ENCODE results near the gene CTBP1. TPM values are rescaled to one million over a fixed set of nuclear protein-coding genes. Genes with fewer than 3 reads are reported as not detected.

Gene CTBP1
- polyA plus RNA-seq, 1 donor (not counting 4 experiments of a cell fraction or from before 2014, with no cell fraction given), result 46.9 TPM

GRCh38 chr4:1231637-1232360, 17.1 kb downstream of the CTBP1 start:
- Histone ChIP-seq H3K79me2 (ENCODE audit: control insufficient read depth, insufficient read depth, low read length) (peaks cover 28% of the 10 kb centered on the region), H3K36me3 (ENCODE audit: control insufficient read depth in 2 of 2, extremely low read depth in 1 of 2, insufficient read depth in 2 of 2, low read length in 2 of 2) (peaks cover 40 to 50% of the 10 kb centered on the region in 2 experiments), H3K9me3 (ENCODE audit: control insufficient read depth, low read depth, low read length) (no peaks in the 10 kb centered on the region), H3K27me3 (ENCODE audit: control insufficient read depth, extremely low read depth, insufficient read depth, low read length) (no peaks in the 10 kb centered on the region), H3K4me2 (ENCODE audit: control insufficient read depth, extremely low read depth, insufficient read depth, low read depth, low read length) (no peak overlapping the region), H4K20me1 (ENCODE audit: control insufficient read depth, extremely low read depth, insufficient read depth, low read length) (peaks cover 30% of the 10 kb centered on the region), H2AFZ (ENCODE audit: control insufficient read depth, low read length) (no peak overlapping the region), H3K27ac (ENCODE audit: control insufficient read depth, insufficient read depth, low read length) (no peak overlapping the region), H3K4me1 (ENCODE audit: control insufficient read depth, extremely low read depth, insufficient read depth, low read length) (peaks cover 29% of the 10 kb centered on the region), H3K9me1 (ENCODE audit: control insufficient read depth, extremely low read depth, insufficient read depth, low read length) (peaks cover 3% of the 10 kb centered on the region), H3K4me3 (ENCODE audit: control insufficient read depth in 2 of 3, extremely low read depth in 1 of 3, insufficient read depth in 2 of 3, low read depth in 1 of 3, low read length in 3 of 3) (no peak overlapping the region), H3K9ac (ENCODE audit: control insufficient read depth, extremely low read depth, insufficient read depth, low read length) (no peak overlapping the region)
- no peak for DNase-seq (ENCODE audit: low read depth, low spot score)
- peak; percentile 77 for FAIRE-seq
- dilution Hi-C loops (cut with MboI; ENCODE audit: extremely low pct_ligation_motif_present, low sequenced_read_pairs), result no loop called here
- TF ChIP-seq CTCF (optimal IDR thresholded peaks at IDR 0.05 in 1 of 3, IDR thresholded peaks at IDR 0.05 in 1 of 3, conservative IDR thresholded peaks at IDR 0.05 in 1 of 3; ENCODE audit: extremely low read depth in 1 of 3, insufficient read depth in 2 of 3, low read length in 3 of 3), result no peak
- TF ChIP-seq EZH2 (IDR thresholded peaks at IDR 0.05; ENCODE audit: low read length), result no peak

- Histone ChIP-seq H3K4me1 (ENCODE audit: control insufficient read depth, extremely low read depth, insufficient read depth, low read length) (peaks cover 29% of the 10 kb centered on the region), H3K79me2 (ENCODE audit: control insufficient read depth, insufficient read depth, low read length) (peaks cover 28% of the 10 kb centered on the region), H3K9ac (ENCODE audit: control insufficient read depth, extremely low read depth, insufficient read depth, low read length) (no peak overlapping the region), H3K27me3 (ENCODE audit: control insufficient read depth, extremely low read depth, insufficient read depth, low read length) (no peaks in the 10 kb centered on the region), H2AFZ (ENCODE audit: control insufficient read depth, low read length) (no peak overlapping the region), H3K9me1 (ENCODE audit: control insufficient read depth, extremely low read depth, insufficient read depth, low read length) (peaks cover 3% of the 10 kb centered on the region), H4K20me1 (ENCODE audit: control insufficient read depth, extremely low read depth, insufficient read depth, low read length) (peaks cover 30% of the 10 kb centered on the region), H3K36me3 (ENCODE audit: control insufficient read depth in 2 of 2, extremely low read depth in 1 of 2, insufficient read depth in 2 of 2, low read length in 2 of 2) (peaks cover 41 to 51% of the 10 kb centered on the region in 2 experiments), H3K4me3 (ENCODE audit: control insufficient read depth in 2 of 3, extremely low read depth in 1 of 3, insufficient read depth in 2 of 3, low read depth in 1 of 3, low read length in 3 of 3) (no peak overlapping the region), H3K27ac (ENCODE audit: control insufficient read depth, insufficient read depth, low read length) (no peak overlapping the region), H3K9me3 (ENCODE audit: control insufficient read depth, low read depth, low read length) (no peaks in the 10 kb centered on the region), H3K4me2 (ENCODE audit: control insufficient read depth, extremely low read depth, insufficient read depth, low read depth, low read length) (no peak overlapping the region)
- no peak for FAIRE-seq
- dilution Hi-C loops (cut with MboI; ENCODE audit: extremely low pct_ligation_motif_present, low sequenced_read_pairs), result no loop called here
- TF ChIP-seq CTCF (optimal IDR thresholded peaks at IDR 0.05 in 1 of 3, IDR thresholded peaks at IDR 0.05 in 1 of 3, conservative IDR thresholded peaks at IDR 0.05 in 1 of 3; ENCODE audit: extremely low read depth in 1 of 3, insufficient read depth in 2 of 3, low read length in 3 of 3) (no peak), EZH2 (IDR thresholded peaks at IDR 0.05; ENCODE audit: low read length) (no peak)
- DNase-seq (ENCODE audit: low read depth, low spot score), result no peak
Observed at GRCh38 chr4:1230971-1231636, 17.8 kb downstream of the CTBP1 start.

Data from keratinocyte (primary cell).